Measurements from ENCODE around the gene MYO1H. TPM values are rescaled to one million over a fixed set of nuclear protein-coding genes. Genes with fewer than 3 reads are reported as not detected.
A peak's percentile ranks its signal among the peaks of the same experiment; 100 is the strongest.

MYO1H gene
- total RNA-seq, 1 experiment from 2014 or later: 0.26 TPM

DNA sequence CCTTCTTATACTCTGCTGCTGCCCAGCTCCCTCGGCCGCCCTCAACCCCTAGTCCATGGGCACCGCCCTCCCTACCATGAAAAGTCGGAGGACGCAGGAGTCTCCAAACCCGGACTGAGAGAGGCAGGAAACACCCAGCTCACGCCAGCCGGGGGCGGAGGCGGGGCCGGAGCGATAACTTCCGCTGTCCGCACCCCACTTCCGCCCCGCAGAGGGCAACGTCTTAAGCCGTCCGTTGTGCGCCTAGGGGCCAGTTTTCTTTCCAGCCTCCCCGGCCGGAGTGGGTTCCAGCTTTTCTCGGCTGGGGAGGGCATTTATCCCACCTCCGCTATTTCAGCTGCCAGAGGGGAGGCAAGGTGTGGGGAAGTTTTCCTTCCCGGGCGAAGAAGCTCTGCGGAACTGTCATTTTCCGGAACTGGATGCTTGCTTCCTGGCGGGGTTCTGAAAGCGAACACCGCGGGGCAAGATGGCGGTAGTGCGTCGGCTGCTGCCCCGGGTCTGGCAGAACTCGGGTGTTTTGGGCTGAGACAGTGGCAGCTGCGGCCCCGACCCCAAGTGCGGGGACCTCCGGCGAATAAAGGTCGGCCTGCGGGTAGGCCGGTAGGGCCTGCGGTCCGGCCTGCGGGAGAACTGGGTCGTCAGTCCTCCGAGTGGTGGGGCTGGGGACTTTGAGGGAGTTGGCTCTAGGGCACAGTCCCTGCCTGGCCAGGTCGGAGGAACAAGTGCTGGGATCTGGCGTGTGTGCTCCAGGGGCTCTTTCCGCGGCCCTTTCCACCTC, 129.7 kb downstream of the MYO1H start, which contains the start of the genes KCTD10 and UBE3B:
Gene KCTD10 (minus strand): TSS at position 116 of the 778 bp plus-strand sequence. CDS start 38 bp downstream, at position 78.
Gene UBE3B (plus strand): TSS at position 450 of the 778 bp plus-strand sequence. CDS start 5,918 bp downstream, outside the sequence.
- no peak within 1 kb of the TSS for H2BK20ac ChIP-seq (ENCODE audit: low read depth, low read length, poor library complexity, severe bottlenecking)
- WGBS (ENCODE audit: extremely low coverage, insufficient read length, low lambda C conversion rate): no CpG with 5 or more reads among the region's 54 CpGs

More for the DNA sequence above, 129.7 kb downstream of the MYO1H start, which contains the start of the genes KCTD10 and UBE3B:
- no peaks in the 10 kb centered on the region for H3K27me3 ChIP-seq (ENCODE audit: insufficient read depth, low read length)
- H3K14ac ChIP-seq (ENCODE audit: insufficient read depth, low read length): peak within 1 kb of the TSS; percentile 91
- peaks cover 10% of the 10 kb centered on the region for H3K79me1 ChIP-seq (ENCODE audit: insufficient read depth, low read depth, low read length, poor library complexity, severe bottlenecking)
- no peak within 1 kb of the TSS for H4K91ac ChIP-seq (ENCODE audit: insufficient read length, low read depth, low read length)
- H3K23me2 ChIP-seq (ENCODE audit: insufficient read length, low read depth, low read length, poor library complexity, severe bottlenecking): peaks cover 21% of the 10 kb centered on the region
- H3K9ac ChIP-seq (ENCODE audit: extremely low read depth, insufficient read length, low read length): peak within 1 kb of the TSS; percentile 95
- H3K4ac ChIP-seq (ENCODE audit: low read depth, low read length): no peak within 1 kb of the TSS
- H4K20me1 ChIP-seq (ENCODE audit: control insufficient read depth, insufficient read depth, insufficient read length): no peaks in the 10 kb centered on the region
- H3K36me3 Mint-ChIP-seq (ENCODE audit: insufficient read depth in 1 of 3, low read depth in 3 of 3): peaks cover 0 to 6% (median 0%) of the 10 kb centered on the region in 3 experiments; a peak in 2 of 7 replicates
- no peaks in the 10 kb centered on the region for H3K27me3 Mint-ChIP-seq (ENCODE audit: low read depth)
- H2AFZ ChIP-seq (ENCODE audit: low read length): peak within 1 kb of the TSS; percentile 96
- TF ChIP-seq, protein P1, sequence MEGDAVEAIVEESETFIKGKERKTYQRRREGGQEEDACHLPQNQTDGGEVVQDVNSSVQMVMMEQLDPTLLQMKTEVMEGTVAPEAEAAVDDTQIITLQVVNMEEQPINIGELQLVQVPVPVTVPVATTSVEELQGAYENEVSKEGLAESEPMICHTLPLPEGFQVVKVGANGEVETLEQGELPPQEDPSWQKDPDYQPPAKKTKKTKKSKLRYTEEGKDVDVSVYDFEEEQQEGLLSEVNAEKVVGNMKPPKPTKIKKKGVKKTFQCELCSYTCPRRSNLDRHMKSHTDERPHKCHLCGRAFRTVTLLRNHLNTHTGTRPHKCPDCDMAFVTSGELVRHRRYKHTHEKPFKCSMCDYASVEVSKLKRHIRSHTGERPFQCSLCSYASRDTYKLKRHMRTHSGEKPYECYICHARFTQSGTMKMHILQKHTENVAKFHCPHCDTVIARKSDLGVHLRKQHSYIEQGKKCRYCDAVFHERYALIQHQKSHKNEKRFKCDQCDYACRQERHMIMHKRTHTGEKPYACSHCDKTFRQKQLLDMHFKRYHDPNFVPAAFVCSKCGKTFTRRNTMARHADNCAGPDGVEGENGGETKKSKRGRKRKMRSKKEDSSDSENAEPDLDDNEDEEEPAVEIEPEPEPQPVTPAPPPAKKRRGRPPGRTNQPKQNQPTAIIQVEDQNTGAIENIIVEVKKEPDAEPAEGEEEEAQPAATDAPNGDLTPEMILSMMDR (conservative IDR thresholded peaks at IDR 0.05): no peak
- H4K5ac ChIP-seq (ENCODE audit: insufficient read length, low read depth, low read length): peak within 1 kb of the TSS; percentile 80
- peak within 1 kb of the TSS; percentile 98 for H3K18ac ChIP-seq (ENCODE audit: insufficient read length, low read depth, low read length)
- no peak within 1 kb of the TSS for H3K23ac ChIP-seq (ENCODE audit: insufficient read length, low read depth, low read length)
- peak within 1 kb of the TSS; percentile 21 for H3K27ac ChIP-seq (ENCODE audit: insufficient read length, low read depth, low read length)
- peak; percentile 92 for DNase-seq
- H3T11ph ChIP-seq (ENCODE audit: low read length): no peak within 1 kb of the TSS
- H4K8ac ChIP-seq (replicated peaks; ENCODE audit: insufficient read length, low read depth, low read length): peak within 1 kb of the TSS; percentile 78
- H3K4me3 Mint-ChIP-seq: peak within 1 kb of the TSS; percentile 97 to 98
- no peaks in the 10 kb centered on the region for H3K9me3 ChIP-seq (ENCODE audit: control insufficient read depth, low read depth, low read length)
- H3K9me3 Mint-ChIP-seq: no peaks in the 10 kb centered on the region
- H3K4me1 Mint-ChIP-seq: peaks cover 23 to 29% of the 10 kb centered on the region in 2 experiments
- peak within 1 kb of the TSS; percentile 88 for H2BK5ac ChIP-seq (ENCODE audit: insufficient read length, low read length)
- H2BK12ac ChIP-seq (ENCODE audit: insufficient read length, low read depth, low read length): no peak within 1 kb of the TSS
- peaks cover 36% of the 10 kb centered on the region; the same call in 1 of the 2 replicates for H3K79me2 ChIP-seq (ENCODE audit: insufficient read depth, low read length)
- no peak within 1 kb of the TSS for H2BK120ac ChIP-seq (ENCODE audit: low read depth, low read length, poor library complexity, severe bottlenecking)
- H3K4me1 ChIP-seq (ENCODE audit: insufficient read depth, low read length): peaks cover 4% of the 10 kb centered on the region; the same call in 1 of the 2 replicates
- H3K27ac Mint-ChIP-seq: peak within 1 kb of the TSS; percentile 92 to 100 (median 100)
- H2BK15ac ChIP-seq (ENCODE audit: low read depth, low read length): no peak within 1 kb of the TSS
- peak within 1 kb of the TSS; percentile 16 for H3K56ac ChIP-seq (ENCODE audit: insufficient read length, low read depth, low read length)
- peak within 1 kb of the TSS; percentile 91 for H3K4me2 ChIP-seq (ENCODE audit: insufficient read depth, insufficient read length, low read length)
- H2AK5ac ChIP-seq (ENCODE audit: insufficient read length, low read length): no peak within 1 kb of the TSS

All from H9 (cell line).